HepG2 (cell line): ENCODE measurements around the gene TSPAN9. TPM values are rescaled to one million over a fixed set of nuclear protein-coding genes. Genes with fewer than 3 reads are reported as not detected.
A peak's percentile ranks its signal among the peaks of the same experiment; 100 is the strongest.

Experiments
- ATAC-seq: fragments of 200-7000 bp; cut with Tn5 transposase; 3 replicates; pipeline ENCODE4 v1.9.1; 2020; ENCODE audit warnings: mild to moderate bottlenecking, moderate library complexity
- BruUV-seq: library from RNA; stranded (reverse); fragments of 400-500 nt; replicated peaks from 2 replicates; lab custom pipeline; 2021; lab: Mats Ljungman, UMichigan
- CTCF ChIA-PET: fragments of 300-600 bp; formaldehyde crosslinking; extraction: SDS; loops from one replicate; lab custom pipeline; 2021; ENCODE audit warnings: low total read pairs, inconsistent platforms, low intra/inter-chr PET ratio; lab: Yijun Ruan, JAX
- POLR2A ChIA-PET: fragments of 350-600 bp; sonication (Branson Sonifier 250); formaldehyde crosslinking; loops from one replicate; lab custom pipeline; 2020; ENCODE audit warnings: antibody characterized with exemption, inconsistent platforms; lab: Yijun Ruan, JAX
- DNase-seq: peaks from one replicate; pipeline ENCODE4 v3.0.0-alpha.2; 2015; ENCODE audit warnings: low spot score
- FAIRE-seq: peaks from 3 replicates; lab custom pipeline; 2011; peaks lifted over from hg19 to GRCh38; lab: Jason Lieb, UNC
- H2AFZ ChIP-seq: one replicate; pipeline ENCODE4 v1.6.1; 2011; ENCODE audit warnings: low read length, inconsistent platforms
- H3K27ac ChIP-seq: fragments of 300-600 bp; 3 replicates; pipeline ENCODE4 v1.8.0; 2011; ENCODE audit warnings: mixed run types, mild to moderate bottlenecking, mixed read lengths, low read length, inconsistent platforms; ENCODE audit not compliant: insufficient read depth; ENCODE audit errors: extremely low read length
- H3K27me3 ChIP-seq, 2 experiments: fragments of 200-600 bp in 1 of 2; 2 replicates in 1 of 2; 3 replicates in 1 of 2; pipeline versions ENCODE4 v1.6.0 to v1.8.0; 2011; ENCODE audit warnings: low read length in 2 of 2, mild to moderate bottlenecking in 2 of 2, moderate library complexity in 2 of 2, inconsistent platforms in 1 of 2; ENCODE audit not compliant: insufficient read depth in 2 of 2, control insufficient read depth in 1 of 2
- H3K36me3 ChIP-seq, 2 experiments: fragments of 200-600 bp in 1 of 2; replicated peaks in 1 of 2; 2 replicates in 1 of 2; 3 replicates in 1 of 2; pipeline versions ENCODE4 v1.5.1 to v1.8.0; 2011; ENCODE audit warnings: low read length in 2 of 2, inconsistent platforms in 1 of 2; ENCODE audit not compliant: insufficient read depth in 2 of 2, control insufficient read depth in 1 of 2
- H3K4me1 ChIP-seq: 2 replicates; pipeline ENCODE4 v1.5.1; 2012; ENCODE audit warnings: low read length, inconsistent platforms; ENCODE audit not compliant: insufficient read depth
- H3K4me2 ChIP-seq: 2 replicates; pipeline ENCODE4 v1.6.0; 2011; ENCODE audit warnings: low read depth, low read length, inconsistent platforms
- H3K4me3 ChIP-seq, 3 experiments: fragments of 200-600 bp in 1 of 3; sonication (generic), shearing (Covaris generic) in 1 of 3; replicated peaks in 1 of 3; 2 replicates each; pipeline ENCODE4 v1.5.1; 2011 to 2016; ENCODE audit warnings: low read length in 3 of 3, inconsistent platforms in 2 of 3, low read depth in 2 of 3, mild to moderate bottlenecking in 2 of 3, control low read depth in 1 of 3, mixed read lengths in 1 of 3; ENCODE audit not compliant: insufficient read depth in 1 of 3
- H3K79me2 ChIP-seq: one replicate; pipeline ENCODE4 v1.6.1; 2011; ENCODE audit warnings: low read length, inconsistent platforms; ENCODE audit not compliant: insufficient read depth
- H3K9ac ChIP-seq: 2 replicates; pipeline ENCODE4 v1.6.0; 2011; ENCODE audit warnings: mild to moderate bottlenecking, low read depth, low read length, inconsistent platforms; ENCODE audit not compliant: insufficient read depth
- H3K9me3 ChIP-seq: 2 replicates; pipeline ENCODE4 v1.5.1; 2012; ENCODE audit warnings: mild to moderate bottlenecking, low read length
- H4K20me1 ChIP-seq: 2 replicates; pipeline ENCODE4 v1.6.0; 2011; ENCODE audit warnings: inconsistent platforms, mild to moderate bottlenecking, low read length, moderate library complexity; ENCODE audit not compliant: insufficient read depth
- BRD4 ChIP-seq: sonication (generic); formaldehyde crosslinking; IDR thresholded peaks from 2 replicates; pipeline ENCODE4 v1.4.0; 2020; ENCODE audit warnings: missing genetic modification reagents
- CENPT ChIP-seq: sonication (generic); formaldehyde crosslinking; IDR thresholded peaks from 2 replicates; pipeline ENCODE4 v1.8.0; 2022; ENCODE audit warnings: low read depth, mild to moderate bottlenecking, moderate library complexity, missing genetic modification reagents
- ETV6 ChIP-seq: sonication (generic); formaldehyde crosslinking; conservative IDR thresholded peaks from 2 replicates; pipeline ENCODE4 v1.4.0; 2020; ENCODE audit warnings: missing genetic modification reagents
- GFI1 ChIP-seq: sonication (generic); formaldehyde crosslinking; IDR thresholded peaks from 2 replicates; pipeline ENCODE4 v1.5.0; 2020; ENCODE audit warnings: missing genetic modification reagents, mild to moderate bottlenecking, borderline replicate concordance
- HDAC1 ChIP-seq: sonication (generic); formaldehyde crosslinking; IDR thresholded peaks from 2 replicates; pipeline ENCODE4 v1.5.1; 2020; ENCODE audit warnings: mild to moderate bottlenecking, missing genetic modification reagents
- IRF2 ChIP-seq: IDR thresholded peaks from 2 replicates; pipeline ENCODE4 v1.6.1; 2018; ENCODE audit warnings: missing genetic modification reagents, missing compliant biosample characterization
- PAF1 ChIP-seq: IDR thresholded peaks from 2 replicates; pipeline ENCODE4 v1.6.1; 2016; ENCODE audit warnings: missing genetic modification reagents, missing compliant biosample characterization
- TCF7L2 ChIP-seq: IDR thresholded peaks from 2 replicates; pipeline ENCODE4 v1.6.1; 2011; ENCODE audit warnings: mild to moderate bottlenecking, low read depth, low read length, moderate library complexity
- ZNF557 ChIP-seq: sonication (generic); formaldehyde crosslinking; IDR thresholded peaks from 2 replicates; pipeline ENCODE4 v1.4.0; 2020; ENCODE audit warnings: missing genetic modification reagents
- ZNF570 ChIP-seq: sonication (generic); formaldehyde crosslinking; IDR thresholded peaks from 2 replicates; pipeline ENCODE4 v1.4.0; 2020; ENCODE audit warnings: mild to moderate bottlenecking, missing genetic modification reagents, borderline replicate concordance
- WGBS: methylation state at CpG from one replicate; pipeline ENCODE4 v1.1.6; 2017; ENCODE audit warnings: low lambda C conversion rate; 5-methylcytosine and 5-hydroxymethylcytosine counted together
- in situ Hi-C: cut with HindIII; loops from 2 replicates; pipeline ENCODE4 v1.10.0; 2017; ENCODE audit warnings: low pct_unique_long_range_greater_than_20kb; ENCODE audit not compliant: extremely low pct_ligation_motif_present
- intact Hi-C: fragments of 100-400 bp; cut with micrococcal nuclease; formaldehyde crosslinking; loops from one replicate; pipeline ENCODE4 v1.10.0; 2022; ENCODE audit not compliant: unreplicated experiment
- polyA plus RNA-seq, 8 experiments: library from polyadenylated mRNA; depleted of rRNA in 3 of 8; stranded (reverse) in 7 of 8; unstranded in 1 of 8; fragments of >200 nt; fragmentation: Illumina TruSeq in 4 of 8; extraction: Trizol in 4 of 8; gene quantifications; 2 replicates each; pipeline versions ENCODE4 v1.2.1 to v1.2.3, GENCODE V29; 2011 to 2016; ENCODE audit warnings: low read depth in 4 of 8, missing spikeins in 1 of 8, mixed read lengths in 1 of 8; ENCODE audit not compliant: insufficient read depth in 1 of 8
- total RNA-seq, 5 experiments: library from RNA; depleted of rRNA; stranded (reverse); fragments of >200 nt; fragmentation: Illumina TruSeq; extraction: Trizol; gene quantifications; 2 replicates each; pipeline ENCODE4 v1.2.3, GENCODE V29; 2016; ENCODE audit warnings: low read depth in 1 of 5
- TF ChIP-seq, protein P1 (sequence below): fragments of 450-650 bp; IDR thresholded peaks from 2 replicates; pipeline ENCODE4 v1.6.1; 2016
- TF ChIP-seq, protein P2 (sequence below): sonication (generic); formaldehyde crosslinking; IDR thresholded peaks from 2 replicates; pipeline ENCODE4 v1.4.0; 2020; ENCODE audit warnings: missing genetic modification reagents, mild to moderate bottlenecking, borderline replicate concordance

TSPAN9 gene
- total and polyA plus RNA-seq, 2 of the 13 experiments (the other 11 are each of a cell fraction or from before 2014, with no cell fraction given): 18.1 to 42.3 TPM

GRCh38 chr12:3313066-3313465, 235.9 kb downstream of the TSPAN9 start:
- no peaks in the 10 kb centered on the region for H3K4me1 ChIP-seq
- ATAC-seq: no peak
- 4% methylated on average over 5 of the region's 13 CpGs for WGBS
- H3K27ac ChIP-seq: no peak overlapping the region
- H3K27me3 ChIP-seq: peaks cover 16 to 81% of the 10 kb centered on the region in 2 experiments
- H3K4me3 ChIP-seq: no peak overlapping the region
- ChIA-PET POLR2A (no interaction called here), CTCF (interaction anchor here (1.2 to 1.9 kb wide), 2 partner anchors 13 to 490 kb away, joined by 3 to 5 read pairs; no protein-coding TSS in a partner anchor)
- DNase-seq: no peak
- no peaks in the 10 kb centered on the region for H3K36me3 ChIP-seq
- H3K79me2 ChIP-seq: no peaks in the 10 kb centered on the region
- no peaks in the 10 kb centered on the region for H4K20me1 ChIP-seq
- intact Hi-C loops (no loop called here), in situ Hi-C loops (loop anchor here (10.0 kb wide), 1 partner anchor 332 kb away; no protein-coding TSS in a partner anchor)
- no peak overlapping the region for H3K9ac ChIP-seq
- BruUV-seq: no TSS peak
- no peak overlapping the region for H2AFZ ChIP-seq
- no peaks in the 10 kb centered on the region for H3K9me3 ChIP-seq
- H3K4me2 ChIP-seq: no peak overlapping the region
- TF ChIP-seq, protein P1, sequence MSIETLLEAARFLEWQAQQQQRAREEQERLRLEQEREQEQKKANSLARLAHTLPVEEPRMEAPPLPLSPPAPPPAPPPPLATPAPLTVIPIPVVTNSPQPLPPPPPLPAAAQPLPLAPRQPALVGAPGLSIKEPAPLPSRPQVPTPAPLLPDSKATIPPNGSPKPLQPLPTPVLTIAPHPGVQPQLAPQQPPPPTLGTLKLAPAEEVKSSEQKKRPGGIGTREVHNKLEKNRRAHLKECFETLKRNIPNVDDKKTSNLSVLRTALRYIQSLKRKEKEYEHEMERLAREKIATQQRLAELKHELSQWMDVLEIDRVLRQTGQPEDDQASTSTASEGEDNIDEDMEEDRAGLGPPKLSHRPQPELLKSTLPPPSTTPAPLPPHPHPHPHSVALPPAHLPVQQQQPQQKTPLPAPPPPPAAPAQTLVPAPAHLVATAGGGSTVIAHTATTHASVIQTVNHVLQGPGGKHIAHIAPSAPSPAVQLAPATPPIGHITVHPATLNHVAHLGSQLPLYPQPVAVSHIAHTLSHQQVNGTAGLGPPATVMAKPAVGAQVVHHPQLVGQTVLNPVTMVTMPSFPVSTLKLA: peak; percentile 86
- TF ChIP-seq BRD4 (CRISPR knock-in tag) (no peak), GFI1 (CRISPR knock-in tag) (no peak)
- FAIRE-seq: no peak

- Histone ChIP-seq H3K4me3 (no peak overlapping the region), H4K20me1 (no peaks in the 10 kb centered on the region), H3K27ac (no peak overlapping the region), H3K27me3 (peaks cover 13 to 80% of the 10 kb centered on the region in 2 experiments), H3K9me3 (no peaks in the 10 kb centered on the region), H3K9ac (no peak overlapping the region), H2AFZ (no peak overlapping the region), H3K36me3 (no peaks in the 10 kb centered on the region), H3K4me1 (no peaks in the 10 kb centered on the region), H3K79me2 (no peaks in the 10 kb centered on the region), H3K4me2 (no peak overlapping the region)
- in situ Hi-C loops (loop anchor here (10.0 kb wide), 1 partner anchor 331 kb away; no protein-coding TSS in a partner anchor), intact Hi-C loops (no loop called here)
- FAIRE-seq (no peak), ATAC-seq (peak; percentile 88), DNase-seq (peak; percentile 40)
- POLR2A ChIA-PET: no interaction called here
- CTCF ChIA-PET: interaction anchor here (1.2 to 1.9 kb wide), 2 partner anchors 13 to 490 kb away, joined by 3 to 5 read pairs; no protein-coding TSS in a partner anchor
- whole genome bisulfite sequencing: 3% methylated on average over 10 of the region's 13 CpGs
- no TSS peak for BruUV-seq
- TF ChIP-seq CENPT (CRISPR knock-in tag): no peak
- TF ChIP-seq IRF2 (CRISPR knock-in tag): no peak
- TF ChIP-seq ETV6 (CRISPR knock-in tag): no peak
- no peak for TF ChIP-seq ZNF570
- TF ChIP-seq, protein P2, sequence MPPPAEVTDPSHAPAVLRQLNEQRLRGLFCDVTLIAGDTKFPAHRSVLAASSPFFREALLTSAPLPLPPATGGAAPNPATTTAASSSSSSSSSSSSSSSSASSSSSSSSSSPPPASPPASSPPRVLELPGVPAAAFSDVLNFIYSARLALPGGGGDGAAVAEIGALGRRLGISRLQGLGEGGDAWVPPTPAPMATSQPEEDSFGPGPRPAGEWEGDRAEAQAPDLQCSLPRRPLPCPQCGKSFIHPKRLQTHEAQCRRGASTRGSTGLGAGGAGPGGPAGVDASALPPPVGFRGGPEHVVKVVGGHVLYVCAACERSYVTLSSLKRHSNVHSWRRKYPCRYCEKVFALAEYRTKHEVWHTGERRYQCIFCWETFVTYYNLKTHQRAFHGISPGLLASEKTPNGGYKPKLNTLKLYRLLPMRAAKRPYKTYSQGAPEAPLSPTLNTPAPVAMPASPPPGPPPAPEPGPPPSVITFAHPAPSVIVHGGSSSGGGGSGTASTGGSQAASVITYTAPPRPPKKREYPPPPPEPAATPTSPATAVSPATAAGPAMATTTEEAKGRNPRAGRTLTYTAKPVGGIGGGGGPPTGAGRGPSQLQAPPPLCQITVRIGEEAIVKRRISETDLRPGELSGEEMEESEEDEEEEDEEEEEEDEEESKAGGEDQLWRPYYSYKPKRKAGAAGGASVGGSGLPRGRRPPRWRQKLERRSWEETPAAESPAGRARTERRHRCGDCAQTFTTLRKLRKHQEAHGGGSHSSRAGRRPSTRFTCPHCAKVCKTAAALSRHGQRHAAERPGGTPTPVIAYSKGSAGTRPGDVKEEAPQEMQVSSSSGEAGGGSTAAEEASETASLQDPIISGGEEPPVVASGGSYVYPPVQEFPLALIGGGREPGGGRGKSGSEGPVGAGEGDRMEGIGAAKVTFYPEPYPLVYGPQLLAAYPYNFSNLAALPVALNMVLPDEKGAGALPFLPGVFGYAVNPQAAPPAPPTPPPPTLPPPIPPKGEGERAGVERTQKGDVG: no peak
- TF ChIP-seq PAF1 (CRISPR knock-in tag): no peak
- no peak for TF ChIP-seq TCF7L2
- TF ChIP-seq ZNF557 (CRISPR knock-in tag): no peak
- no peak for TF ChIP-seq HDAC1 (CRISPR knock-in tag)
Measured at GRCh38 chr12:3313675-3314663, 236.8 kb downstream of the TSPAN9 start.
